Measurements from ENCODE around the gene SORBS2.

- TF ChIP-seq POLR2A (IDR thresholded peaks at IDR 0.05) (no peak), CTCF (IDR thresholded peaks at IDR 0.05) (no peak)
Observed at GRCh38 chr4:185787926-185788679, 23.9 kb downstream of the SORBS2 start.
